ENCODE data around the gene KLHL1.

Gene KLHL1

GRCh38 chr13:69999875-70000274 lies 108.4 kb downstream of the KLHL1 start:
- no peak for DNase-seq

GRCh38 chr13:69997061-69997460 lies 111.2 kb downstream of the KLHL1 start:
- no peak for DNase-seq

GRCh38 chr13:69980799-69981198 lies 127.5 kb downstream of the KLHL1 start:
- no peak for DNase-seq

- no peak for DNase-seq
Observed at GRCh38 chr13:69975496-69975895, 132.8 kb downstream of the KLHL1 start.

GRCh38 chr13:69970520-69970919 lies 137.7 kb downstream of the KLHL1 start:
- no peak for DNase-seq

GRCh38 chr13:69959046-69959445 lies 149.2 kb downstream of the KLHL1 start:
- no peak for DNase-seq

- no peak for DNase-seq
Observed at GRCh38 chr13:69956839-69957238, 151.4 kb downstream of the KLHL1 start.

GRCh38 chr13:69956349-69956748 lies 151.9 kb downstream of the KLHL1 start:
- DNase-seq: no peak

- DNase-seq: no peak
Observed at GRCh38 chr13:69955271-69955670, 153.0 kb downstream of the KLHL1 start.

GRCh38 chr13:69951412-69951811 lies 156.8 kb downstream of the KLHL1 start:
- DNase-seq: no peak

GRCh38 chr13:69950160-69950559 lies 158.1 kb downstream of the KLHL1 start:
- no peak for DNase-seq

- no peak for DNase-seq
Observed at GRCh38 chr13:69948016-69948415, 160.2 kb downstream of the KLHL1 start.

- no peak for DNase-seq
Observed at GRCh38 chr13:69947582-69947981, 160.7 kb downstream of the KLHL1 start.

GRCh38 chr13:69946511-69946910 lies 161.7 kb downstream of the KLHL1 start:
- no peak for DNase-seq

GRCh38 chr13:69935043-69935442 lies 173.2 kb downstream of the KLHL1 start:
- no peak for DNase-seq

GRCh38 chr13:69928262-69928661 lies 180.0 kb downstream of the KLHL1 start:
- no peak for DNase-seq

GRCh38 chr13:69921156-69921555 lies 187.1 kb downstream of the KLHL1 start:
- DNase-seq: no peak

- no peak for DNase-seq
Observed at GRCh38 chr13:69912630-69913029, 195.6 kb downstream of the KLHL1 start.

- DNase-seq: no peak
Observed at GRCh38 chr13:69910800-69911199, 197.5 kb downstream of the KLHL1 start.

GRCh38 chr13:69904784-69905183 lies 203.5 kb downstream of the KLHL1 start:
- no peak for DNase-seq

- no peak for DNase-seq
Observed at GRCh38 chr13:69903081-69903480, 205.2 kb downstream of the KLHL1 start.

GRCh38 chr13:69882451-69882850 lies 225.8 kb downstream of the KLHL1 start:
- DNase-seq: no peak

- no peak for DNase-seq
Observed at GRCh38 chr13:69879936-69880335, 228.3 kb downstream of the KLHL1 start.

- no peak for DNase-seq
Observed at GRCh38 chr13:69872321-69873047, 235.8 kb downstream of the KLHL1 start.

- no peak for DNase-seq
Observed at GRCh38 chr13:69866555-69866954, 241.7 kb downstream of the KLHL1 start.

All from stimulated activated CD4-positive, alpha-beta T cell treated with anti-CD3 and anti-CD28 coated beads, Interleukin-12 subunit alpha, Interleukin-12 subunit beta, amount 100 ng/mL, for 4 hours (primary cell).